HG03064 (cell line): Measurements from ENCODE around the gene FAAP100.
"Not testable (repeated sequence)": the region's sequence is repeated elsewhere in the genome, so short reads cannot be mapped to it uniquely, and the experiment has no call there.

Experiments used
- ATAC-seq: cut with Tn5 transposase; IDR thresholded peaks from one replicate; pipeline ENCODE4 v1.9.1; 2021; ENCODE audit warnings: low read depth; ENCODE audit not compliant: unreplicated experiment

FAAP100 gene

DNA sequence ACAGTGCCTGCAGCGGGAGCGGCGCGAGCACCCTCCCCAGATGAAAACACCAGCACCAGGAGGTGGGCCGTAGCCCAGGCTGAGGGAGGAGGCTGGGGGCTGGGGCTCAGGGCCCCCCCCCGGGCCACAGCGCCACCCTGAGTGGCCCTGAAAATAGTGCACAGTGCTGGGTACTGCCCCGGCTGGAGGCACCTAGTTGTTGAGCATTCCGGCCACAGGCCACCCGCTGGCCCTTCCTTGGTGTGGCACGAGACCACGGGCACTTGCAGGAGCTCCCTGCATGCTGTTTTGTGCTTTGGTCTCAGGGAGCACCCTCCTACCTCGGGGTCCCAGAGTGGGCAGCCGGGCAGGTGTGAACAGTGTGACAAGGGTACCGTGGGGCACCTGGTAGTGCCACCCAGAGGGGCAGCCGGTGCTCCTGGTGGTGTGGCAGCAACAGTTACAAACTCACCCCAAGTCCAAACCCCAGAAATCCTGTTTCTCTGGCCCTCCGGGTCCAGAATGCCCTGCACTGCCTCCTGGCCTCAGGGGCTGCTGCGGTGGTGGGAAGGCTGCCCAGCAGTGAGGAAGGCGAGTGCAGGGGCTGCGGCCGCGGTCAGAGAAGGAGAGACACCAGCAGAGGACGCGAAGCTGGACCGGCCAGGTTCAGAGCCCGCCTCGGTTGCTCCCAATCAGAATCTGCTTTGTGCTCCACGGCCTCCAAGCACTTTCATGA lies 12.0 kb downstream of the FAAP100 start:
- no peak for ATAC-seq

DNA sequence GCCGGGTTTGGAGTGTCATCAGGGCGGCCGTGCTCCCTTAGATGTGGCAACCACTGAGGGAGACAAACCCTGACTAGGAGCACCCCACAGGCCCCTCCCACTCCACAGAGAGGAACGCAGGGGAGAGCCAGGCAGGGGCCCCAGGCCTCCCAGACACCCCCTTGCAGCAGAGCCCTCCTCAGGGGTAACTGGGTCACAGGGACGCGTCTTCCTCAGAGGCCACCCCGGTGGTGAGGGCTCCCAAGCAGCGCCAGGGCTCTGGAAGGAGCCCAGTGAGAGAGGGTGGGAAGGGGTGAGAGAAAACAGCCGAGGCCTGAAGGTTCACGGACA lies 12.6 kb downstream of the FAAP100 start:
- ATAC-seq: no peak

DNA sequence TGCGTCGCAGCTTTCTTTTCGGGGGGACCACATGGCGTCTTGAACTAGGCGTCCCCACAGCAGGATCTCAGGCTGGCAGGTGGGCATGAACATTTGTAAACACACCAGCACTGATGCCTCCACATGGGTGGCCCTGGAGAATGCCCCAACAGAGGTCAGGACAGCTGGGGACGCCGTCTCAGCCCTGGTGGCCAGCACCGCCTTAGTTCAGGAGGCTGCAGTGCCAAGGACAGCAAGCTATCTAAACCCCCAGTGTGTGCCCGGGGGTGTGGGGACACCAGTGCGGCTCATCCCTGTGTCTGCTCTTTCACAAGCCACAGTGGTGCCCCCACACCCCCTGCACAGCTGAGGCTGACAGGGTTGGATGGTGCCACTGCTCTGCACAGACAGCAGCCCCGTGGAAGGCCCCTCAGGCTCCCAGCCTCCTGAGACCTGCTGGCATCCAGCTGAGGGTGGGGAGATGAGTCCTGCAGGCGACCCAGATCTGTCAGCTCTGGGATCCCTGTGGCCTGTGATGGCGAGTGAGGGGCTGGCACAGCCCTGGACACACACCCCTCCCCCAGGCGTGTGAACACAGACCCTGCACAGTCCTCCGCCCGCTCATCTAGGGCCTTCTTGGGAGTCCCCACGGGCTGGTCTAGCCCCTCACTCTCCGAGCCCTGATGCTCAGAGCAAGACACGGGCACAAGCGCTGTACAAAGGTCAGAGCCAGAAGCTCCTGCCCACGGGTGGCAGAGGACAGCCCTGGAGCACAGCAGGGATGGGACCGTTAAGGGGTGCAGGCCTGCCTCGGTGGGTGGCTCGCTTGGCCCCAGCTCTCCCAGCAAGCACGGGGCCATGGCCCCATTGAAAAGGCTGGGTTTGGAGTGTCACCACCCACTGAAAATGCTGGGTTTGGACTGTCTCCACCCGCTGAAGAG lies 13.2 kb downstream of the FAAP100 start:
- no peak for ATAC-seq

DNA sequence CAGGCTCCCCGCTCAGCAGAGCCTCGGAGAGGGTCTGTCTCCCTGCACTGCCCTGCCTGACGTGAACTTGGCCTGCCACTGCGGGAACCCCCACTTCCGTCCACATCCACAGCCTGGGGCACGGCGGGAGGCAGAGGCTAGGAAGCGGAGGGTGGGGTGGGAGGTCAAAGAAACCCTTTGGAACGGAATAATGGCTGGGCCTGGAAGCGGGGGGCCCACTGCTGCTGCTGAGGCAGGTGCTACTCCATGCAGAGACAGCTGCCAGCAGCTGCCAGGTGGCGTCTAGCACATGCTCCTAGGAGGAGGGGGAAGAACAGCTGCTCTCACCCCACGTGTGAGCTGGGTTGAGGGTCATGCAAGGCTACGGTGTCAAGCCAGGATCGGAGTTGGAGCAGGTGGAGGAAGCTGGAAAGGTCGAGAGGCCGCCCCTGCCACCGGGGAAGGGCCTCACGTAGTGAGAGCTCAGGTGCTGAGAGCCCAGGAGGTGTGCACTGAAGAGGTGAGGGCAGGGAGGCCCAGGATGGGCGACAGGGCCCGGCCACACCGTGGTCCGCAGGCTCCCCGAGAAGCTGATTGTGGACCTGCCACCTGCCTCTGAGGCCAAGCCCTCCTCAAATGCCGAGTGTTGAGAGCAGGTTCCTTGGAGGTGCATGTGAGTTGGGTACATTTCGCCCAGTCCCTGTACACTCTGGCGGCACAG lies 14.1 kb downstream of the FAAP100 start:
- no peak for ATAC-seq

GRCh38 chr17:81537343-81537855 lies 14.8 kb downstream of the FAAP100 start:
- ATAC-seq: no peak

DNA sequence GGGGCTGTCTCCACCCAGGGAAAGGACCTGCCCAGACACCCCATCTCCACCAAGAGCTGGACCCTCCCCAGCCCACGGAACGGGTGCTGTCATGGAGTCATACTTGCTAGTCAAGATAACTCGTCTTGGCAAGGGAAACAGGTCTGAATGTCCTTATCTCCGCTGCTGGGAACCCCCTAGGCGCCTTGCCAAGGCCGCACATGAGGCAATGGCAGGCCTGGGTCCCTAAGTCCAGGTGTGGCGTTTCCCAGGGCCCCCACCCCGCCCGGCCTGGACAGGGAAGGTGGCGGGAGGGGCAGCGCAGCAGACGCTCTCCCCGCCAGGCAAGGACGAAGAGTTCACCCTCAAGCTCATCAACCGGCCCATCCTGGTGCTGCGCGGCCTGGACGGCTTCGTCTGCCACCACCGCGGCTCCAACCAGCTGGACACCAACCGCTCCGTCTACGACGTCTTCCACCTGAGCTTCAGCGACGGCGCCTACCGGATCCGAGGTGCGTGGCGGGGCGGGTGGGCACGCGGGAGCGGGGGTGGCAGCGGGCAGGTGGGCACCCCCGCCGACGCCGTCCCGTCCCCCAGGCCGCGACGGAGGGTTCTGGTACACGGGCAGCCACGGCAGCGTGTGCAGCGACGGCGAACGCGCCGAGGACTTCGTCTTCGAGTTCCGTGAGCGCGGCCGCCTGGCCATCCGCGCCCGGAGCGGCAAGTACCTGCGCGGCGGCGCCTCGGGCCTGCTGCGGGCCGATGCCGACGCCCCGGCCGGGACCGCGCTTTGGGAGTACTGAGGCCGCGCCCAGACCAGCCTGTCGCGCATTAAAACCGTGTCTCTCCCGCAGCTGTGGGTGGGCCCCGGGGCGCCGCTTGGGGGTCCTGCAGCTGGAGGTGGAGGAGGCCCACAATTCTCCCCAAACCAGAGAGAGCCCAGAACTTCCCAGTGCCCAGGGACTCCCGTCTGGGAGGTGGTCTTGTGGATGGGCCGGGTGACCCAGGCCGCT lies 15.6 kb downstream of the FAAP100 start:
- no peak for ATAC-seq

GRCh38 chr17:81535480-81536298 lies 16.5 kb downstream of the FAAP100 start:
- ATAC-seq: no peak

GRCh38 chr17:81535007-81535328 lies 17.2 kb downstream of the FAAP100 start:
- ATAC-seq: no peak

- no peak for ATAC-seq
These were observed 17.8 kb downstream of the FAAP100 start for GRCh38 chr17:81534157-81535006.

GRCh38 chr17:81533339-81534141 lies 18.6 kb downstream of the FAAP100 start:
- ATAC-seq: no peak

GRCh38 chr17:81532490-81533287 lies 19.5 kb downstream of the FAAP100 start:
- no peak for ATAC-seq

GRCh38 chr17:81531998-81532404 lies 20.2 kb downstream of the FAAP100 start:
- not testable (repeated sequence) for ATAC-seq

DNA sequence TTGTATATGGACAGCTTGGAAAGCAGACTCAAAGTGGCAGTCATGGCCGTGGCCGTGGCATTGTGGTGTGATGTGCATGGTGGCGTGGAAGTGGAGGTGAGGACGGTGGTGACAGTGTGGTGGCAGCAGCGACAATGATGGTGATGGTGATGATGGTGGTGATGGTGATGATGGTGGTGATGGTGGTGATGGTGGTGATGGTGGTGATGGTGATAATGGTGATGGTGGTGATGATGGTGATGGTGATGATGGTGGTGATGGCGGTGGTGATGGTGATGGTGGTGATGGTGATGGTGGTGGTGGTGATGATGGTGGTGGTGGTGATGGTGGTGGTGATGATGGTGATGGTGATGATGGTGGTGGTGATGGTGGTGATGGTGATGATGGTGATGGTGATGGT lies 21.1 kb downstream of the FAAP100 start:
- ATAC-seq: not testable (repeated sequence)

DNA sequence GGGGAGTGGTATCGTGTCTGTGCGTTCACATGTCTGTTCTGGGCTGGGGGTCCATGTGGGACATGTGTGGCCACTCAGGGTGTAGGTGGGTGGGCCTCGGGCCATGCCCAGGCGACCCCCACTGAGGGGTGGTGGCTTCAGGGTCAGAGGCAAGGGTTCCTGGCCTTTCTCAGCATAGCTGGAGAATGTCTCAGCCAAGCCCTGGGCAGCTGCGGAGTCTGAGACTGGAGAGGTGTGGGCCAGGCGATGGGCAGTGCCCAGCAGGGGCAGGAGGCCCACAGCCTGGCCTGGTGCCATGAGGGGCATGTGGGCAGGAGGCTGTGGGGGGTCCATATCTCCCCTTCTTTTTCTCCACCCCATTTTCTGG lies 22.7 kb downstream of the FAAP100 start:
- ATAC-seq: no peak

- no peak for ATAC-seq
These were observed 23.3 kb downstream of the FAAP100 start for GRCh38 chr17:81528651-81529436.

DNA sequence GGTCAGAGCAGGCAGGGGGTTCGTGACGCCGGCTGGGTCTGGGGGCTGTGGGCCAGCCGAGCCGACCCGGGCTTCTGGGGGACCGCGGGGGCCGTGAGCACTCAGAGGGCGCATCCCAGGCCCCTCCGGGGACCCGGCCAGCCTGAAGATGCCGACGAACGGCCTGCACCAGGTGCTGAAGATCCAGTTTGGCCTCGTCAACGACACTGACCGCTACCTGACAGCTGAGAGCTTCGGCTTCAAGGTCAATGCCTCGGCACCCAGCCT lies 23.8 kb downstream of the FAAP100 start:
- no peak for ATAC-seq
